ENCODE results near the gene EPG5.

GRCh38 chr18:45945669-45946068 lies 21.5 kb downstream of the EPG5 start:
- TF ChIP-seq CTCF (IDR thresholded peaks at IDR 0.05) (no peak), CREB1 (CRISPR knock-in tag; IDR thresholded peaks at IDR 0.05) (no peak), USF2 (CRISPR knock-in tag; IDR thresholded peaks at IDR 0.05) (no peak), TCF7 (CRISPR knock-in tag; IDR thresholded peaks at IDR 0.05; ENCODE audit: low read depth) (no peak)

All from WTC11 (cell line).